ENCODE results near the gene MRPL55. TPM values are rescaled to one million over a fixed set of nuclear protein-coding genes. Genes with fewer than 3 reads are reported as not detected.
A peak's percentile ranks its signal among the peaks of the same experiment; 100 is the strongest.

MRPL55 gene
- polyA plus RNA-seq, 3 donors: 99.8 to 277 (median 104) TPM

GRCh38 chr1:228092342-228093049 is 16.6 kb downstream of the MRPL55 start:
- H3K4me3 ChIP-seq (replicated peaks in 1 of 3; ENCODE audit: low read depth in 2 of 3, low read length in 3 of 3): no peak overlapping the region
- Mint-ChIP-seq H3K27me3 (ENCODE audit: low read depth in 3 of 3) (peaks cover 0 to 5% (median 4%) of the 10 kb centered on the region in 3 donors), H3K4me1 (peaks cover 63% of the 10 kb centered on the region), H3K36me3 (peaks cover 50 to 72% of the 10 kb centered on the region in 2 donors), H3K4me3 (no peak overlapping the region), H3K9me3 (peaks cover 5 to 16% (median 10%) of the 10 kb centered on the region in 7 donors), H3K27ac (peak overlapping the region in 6 of 7 donors; percentile 41 to 80 (median 68))
- peaks cover 100% of the 10 kb centered on the region for H3K79me2 ChIP-seq (ENCODE audit: insufficient read depth, low read length)
- H3K27me3 ChIP-seq (ENCODE audit: control insufficient read depth in 2 of 2, insufficient read depth in 2 of 2, low read length in 2 of 2): no peaks in the 10 kb centered on the region
- H2AFZ ChIP-seq (ENCODE audit: insufficient read depth, low read depth, low read length, poor library complexity, severe bottlenecking): no peak overlapping the region
- intact Hi-C loops (cut with micrococcal nuclease): no loop called here
- peaks cover 100% of the 10 kb centered on the region for H4K20me1 ChIP-seq (ENCODE audit: insufficient read depth, low read length)
- H3K4me2 ChIP-seq (replicated peaks; ENCODE audit: extremely low read depth, low read length, poor library complexity, severe bottlenecking): no peak overlapping the region
- H3K9me3 ChIP-seq (replicated peaks in 1 of 2; ENCODE audit: control insufficient read depth in 1 of 2, insufficient read depth in 1 of 2, low read length in 2 of 2): peaks cover 9 to 15% of the 10 kb centered on the region in 2 donors
- TF ChIP-seq CTCF (IDR thresholded peaks at IDR 0.05): no peak
- peaks cover 14 to 62% of the 10 kb centered on the region in 2 donors for H3K36me3 ChIP-seq (replicated peaks in 1 of 2; ENCODE audit: control insufficient read depth in 1 of 2, insufficient read depth in 2 of 2, low read length in 2 of 2)
- no peak overlapping the region for H3K9ac ChIP-seq (ENCODE audit: insufficient read depth, low read length, poor library complexity, severe bottlenecking)
- peak overlapping the region in 1 of 2 donors; percentile 94 for H3K27ac ChIP-seq (ENCODE audit: low read depth in 1 of 2, low read length in 2 of 2)
- 94% methylated on average over 7 of the region's 11 CpGs for WGBS (ENCODE audit: insufficient coverage)
- peaks cover 46 to 59% of the 10 kb centered on the region in 2 donors for H3K4me1 ChIP-seq (ENCODE audit: control insufficient read depth in 1 of 2, insufficient read depth in 2 of 2, low read length in 2 of 2)
- DNase-seq: peak in 1 of 3 donors; percentile 4

- Mint-ChIP-seq H3K9me3 (peaks cover 5 to 16% (median 10%) of the 10 kb centered on the region in 7 donors), H3K36me3 (peaks cover 42 to 58% of the 10 kb centered on the region in 2 donors), H3K4me3 (no peak overlapping the region), H3K27me3 (ENCODE audit: low read depth in 3 of 3) (peaks cover 0 to 5% (median 4%) of the 10 kb centered on the region in 3 donors), H3K27ac (peak overlapping the region in 6 of 7 donors; percentile 8 to 99 (median 97)), H3K4me1 (peaks cover 74% of the 10 kb centered on the region)
- Histone ChIP-seq H2AFZ (ENCODE audit: insufficient read depth, low read depth, low read length, poor library complexity, severe bottlenecking) (no peak overlapping the region), H3K9me3 (replicated peaks in 1 of 2; ENCODE audit: control insufficient read depth in 1 of 2, insufficient read depth in 1 of 2, low read length in 2 of 2) (peaks cover 9 to 15% of the 10 kb centered on the region in 2 donors), H3K4me2 (replicated peaks; ENCODE audit: extremely low read depth, low read length, poor library complexity, severe bottlenecking) (no peak overlapping the region), H3K9ac (ENCODE audit: insufficient read depth, low read length, poor library complexity, severe bottlenecking) (no peak overlapping the region), H4K20me1 (ENCODE audit: insufficient read depth, low read length) (peaks cover 100% of the 10 kb centered on the region), H3K27me3 (ENCODE audit: control insufficient read depth in 2 of 2, insufficient read depth in 2 of 2, low read length in 2 of 2) (no peaks in the 10 kb centered on the region), H3K79me2 (ENCODE audit: insufficient read depth, low read length) (peaks cover 100% of the 10 kb centered on the region), H3K27ac (ENCODE audit: low read depth in 1 of 2, low read length in 2 of 2) (peak overlapping the region in 1 of 2 donors; percentile 94), H3K4me3 (replicated peaks in 1 of 3; ENCODE audit: low read depth in 2 of 3, low read length in 3 of 3) (peak overlapping the region in 1 of 3 experiments; percentile 64), H3K36me3 (replicated peaks in 1 of 2; ENCODE audit: control insufficient read depth in 1 of 2, insufficient read depth in 2 of 2, low read length in 2 of 2) (peaks cover 7 to 48% of the 10 kb centered on the region in 2 donors), H3K4me1 (ENCODE audit: control insufficient read depth in 1 of 2, insufficient read depth in 2 of 2, low read length in 2 of 2) (peaks cover 60 to 73% of the 10 kb centered on the region in 2 donors)
- intact Hi-C loops (cut with micrococcal nuclease): no loop called here
- no peak for TF ChIP-seq CTCF (IDR thresholded peaks at IDR 0.05)
- 89% methylated on average over 2 of the region's 4 CpGs for WGBS (ENCODE audit: insufficient coverage)
- no peak for DNase-seq
Measured at GRCh38 chr1:228091084-228091483, 18.0 kb downstream of the MRPL55 start.

All from CD14-positive monocyte (primary cell).